Measurements from ENCODE around the gene DCC. TPM values are rescaled to one million over a fixed set of nuclear protein-coding genes. Genes with fewer than 3 reads are reported as not detected.

The DCC gene
- total and polyA plus RNA-seq, 2 of the 8 experiments (the other 6 are each of a cell fraction or from before 2014, with no cell fraction given) = 0.14 to 1.4 TPM

DNA sequence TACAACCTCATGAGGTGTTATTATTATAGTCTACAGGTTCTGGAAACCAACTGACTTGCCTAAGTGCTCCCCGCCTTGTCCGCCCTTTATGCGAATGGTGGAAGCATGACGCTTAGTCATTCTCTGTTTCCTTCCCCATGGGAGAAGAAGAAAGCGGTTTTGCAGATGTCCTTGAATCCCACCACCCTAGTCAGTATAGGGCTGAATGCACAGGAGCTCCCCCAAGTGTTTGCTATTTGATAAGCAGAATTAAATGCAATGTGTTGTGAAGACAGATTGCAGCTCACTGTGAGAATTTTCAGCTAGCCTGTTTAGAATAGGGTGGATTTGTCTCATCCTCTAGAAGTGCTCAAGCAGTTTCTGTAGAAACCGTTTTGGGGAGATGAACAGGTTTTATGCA lies 652.0 kb downstream of the DCC start:
- no peak overlapping the region for H2AFZ ChIP-seq (ENCODE audit: low read length)
- no peak overlapping the region for H3K9ac ChIP-seq (replicated peaks in 1 of 4; ENCODE audit: extremely low read depth in 1 of 4, low read depth in 3 of 4, low read length in 3 of 4)
- H2BK20ac ChIP-seq (ENCODE audit: low read length) = no peak overlapping the region
- no peak overlapping the region for H3K14ac ChIP-seq (ENCODE audit: insufficient read length)
- H2BK5ac ChIP-seq (ENCODE audit: low read depth, low read length) = no peak overlapping the region
- no peaks in the 10 kb centered on the region for H3K36me3 ChIP-seq (ENCODE audit: control insufficient read depth in 2 of 4, insufficient read depth in 4 of 4, low read length in 3 of 4)
- H3K56ac ChIP-seq (replicated peaks; ENCODE audit: insufficient read length, low read depth, low read length) = no peak overlapping the region
- WGBS, 2 experiments (ENCODE audit: extremely low coverage in 1 of 2, insufficient coverage in 1 of 2, insufficient read length in 1 of 2, insufficient replicate concordance in 2 of 2, low coverage in 1 of 2, low lambda C conversion rate in 2 of 2, missing lambda C conversion rate in 1 of 2) = 72% methylated on average over 6 of the region's 6 CpGs; no CpG with 5 or more reads in 1 of the 2 experiments
- no peak overlapping the region for H3K4me3 ChIP-seq (ENCODE audit: extremely low read depth in 1 of 4, insufficient read depth in 2 of 4, low read depth in 3 of 4, low read length in 4 of 4)
- no peak overlapping the region for H4K91ac ChIP-seq (replicated peaks; ENCODE audit: insufficient read length, low read length)
- no peak for TF ChIP-seq SIX5 (IDR thresholded peaks at IDR 0.05; ENCODE audit: low read depth, low read length)
- TF ChIP-seq TEAD4 (IDR thresholded peaks at IDR 0.05; ENCODE audit: low read depth, low read length) = peak; percentile 80
- no peak for TF ChIP-seq TAF1 (IDR thresholded peaks at IDR 0.05; ENCODE audit: low read depth, low read length)
- TF ChIP-seq, protein P1, sequence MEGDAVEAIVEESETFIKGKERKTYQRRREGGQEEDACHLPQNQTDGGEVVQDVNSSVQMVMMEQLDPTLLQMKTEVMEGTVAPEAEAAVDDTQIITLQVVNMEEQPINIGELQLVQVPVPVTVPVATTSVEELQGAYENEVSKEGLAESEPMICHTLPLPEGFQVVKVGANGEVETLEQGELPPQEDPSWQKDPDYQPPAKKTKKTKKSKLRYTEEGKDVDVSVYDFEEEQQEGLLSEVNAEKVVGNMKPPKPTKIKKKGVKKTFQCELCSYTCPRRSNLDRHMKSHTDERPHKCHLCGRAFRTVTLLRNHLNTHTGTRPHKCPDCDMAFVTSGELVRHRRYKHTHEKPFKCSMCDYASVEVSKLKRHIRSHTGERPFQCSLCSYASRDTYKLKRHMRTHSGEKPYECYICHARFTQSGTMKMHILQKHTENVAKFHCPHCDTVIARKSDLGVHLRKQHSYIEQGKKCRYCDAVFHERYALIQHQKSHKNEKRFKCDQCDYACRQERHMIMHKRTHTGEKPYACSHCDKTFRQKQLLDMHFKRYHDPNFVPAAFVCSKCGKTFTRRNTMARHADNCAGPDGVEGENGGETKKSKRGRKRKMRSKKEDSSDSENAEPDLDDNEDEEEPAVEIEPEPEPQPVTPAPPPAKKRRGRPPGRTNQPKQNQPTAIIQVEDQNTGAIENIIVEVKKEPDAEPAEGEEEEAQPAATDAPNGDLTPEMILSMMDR (IDR thresholded peaks at IDR 0.05; ENCODE audit: control extremely low read depth in 1 of 3, insufficient read depth in 1 of 3, low read depth in 1 of 3, low read length in 3 of 3) = peak in 2 of 3 experiments; percentile 47 to 72; a peak in 3 of 4 replicates
- TF ChIP-seq JUND (IDR thresholded peaks at IDR 0.05; ENCODE audit: low read length) = no peak
- TF ChIP-seq YY1 (IDR thresholded peaks at IDR 0.05; ENCODE audit: low read depth, low read length) = no peak
- TF ChIP-seq CTBP2 (IDR thresholded peaks at IDR 0.05; ENCODE audit: borderline replicate concordance, insufficient read depth, insufficient read length, low read length) = no peak
- peak; percentile 63 to 64 for TF ChIP-seq RAD21 (IDR thresholded peaks at IDR 0.05 in 1 of 2, conservative IDR thresholded peaks at IDR 0.05 in 1 of 2; ENCODE audit: low read depth in 2 of 2, low read length in 2 of 2)
- H4K5ac ChIP-seq (ENCODE audit: insufficient read length, low read depth, low read length) = no peak overlapping the region
- no peak overlapping the region for H3K4me2 ChIP-seq (ENCODE audit: insufficient read depth in 1 of 2, low read depth in 2 of 2, low read length in 2 of 2)
- no peaks in the 10 kb centered on the region for H3K23me2 ChIP-seq (ENCODE audit: low read depth, low read length)
- no peak overlapping the region for H2BK15ac ChIP-seq (ENCODE audit: low read length)
- H3K4ac ChIP-seq (replicated peaks; ENCODE audit: insufficient read length, low read depth, low read length) = no peak overlapping the region
- no peak overlapping the region for H3K27ac ChIP-seq (ENCODE audit: low read depth, low read length)
- no peak overlapping the region for H4K8ac ChIP-seq (ENCODE audit: extremely low read depth, insufficient read depth, low read length)
- H2AK5ac ChIP-seq (ENCODE audit: low read depth, low read length) = no peak overlapping the region
- no peaks in the 10 kb centered on the region for H3K9me3 ChIP-seq (ENCODE audit: insufficient read depth in 2 of 2, low read depth in 1 of 2, low read length in 1 of 2)
- FAIRE-seq (peak; percentile 58), DNase-seq (ENCODE audit: low read depth in 1 of 2, low spot score in 2 of 2) (no peak)
- H3K18ac ChIP-seq (ENCODE audit: extremely low read depth, low read length) = no peak overlapping the region
- H3K79me1 ChIP-seq (ENCODE audit: low read depth, low read length) = no peaks in the 10 kb centered on the region
- ChIA-PET CTCF (ENCODE audit: partially characterized antibody) (interaction anchor here (0.7 to 1.8 kb wide), 23 partner anchors 8 to 955 kb away, joined by 3 to 8 read pairs (median 3); no protein-coding TSS in a partner anchor), POLR2A (ENCODE audit: partially characterized antibody) (no interaction called here)
- H3K4me1 ChIP-seq (replicated peaks in 1 of 4; ENCODE audit: control insufficient read depth in 3 of 4, insufficient read depth in 4 of 4, low read length in 3 of 4) = no peaks in the 10 kb centered on the region
- no peak overlapping the region for H2BK12ac ChIP-seq (ENCODE audit: low read depth, low read length)
- no peaks in the 10 kb centered on the region for H3K79me2 ChIP-seq (ENCODE audit: control insufficient read depth in 1 of 2, insufficient read depth in 2 of 2, low read length in 2 of 2)
- H3K27me3 ChIP-seq (replicated peaks in 1 of 4; ENCODE audit: control insufficient read depth in 3 of 4, extremely low read depth in 1 of 4, insufficient read depth in 3 of 4, low read length in 3 of 4) = no peaks in the 10 kb centered on the region
- H3K23ac ChIP-seq (ENCODE audit: insufficient read length) = no peak overlapping the region
- H2BK120ac ChIP-seq (replicated peaks; ENCODE audit: low read depth, low read length) = no peak overlapping the region
- no peaks in the 10 kb centered on the region for H4K20me1 ChIP-seq (replicated peaks in 1 of 2; ENCODE audit: control insufficient read depth in 1 of 2, insufficient read depth in 2 of 2, low read length in 2 of 2)

Data from H1 (cell line).